SW480 (cell line): ENCODE measurements around the gene CCDC178.
"Not testable (repeated sequence)": the region's sequence is repeated elsewhere in the genome, so short reads cannot be mapped to it uniquely, and the experiment has no call there.

Source experiments
- DNase-seq: peaks from one replicate; pipeline ENCODE4 v3.0.0-alpha.2; 2016; ENCODE audit warnings: low spot score

CCDC178 gene

GRCh38 chr18:33355263-33355662 lies 85.3 kb downstream of the CCDC178 start:
- DNase-seq = no peak

- DNase-seq = no peak
These were observed 90.3 kb downstream of the CCDC178 start for GRCh38 chr18:33350256-33350655.

- DNase-seq = not testable (repeated sequence)
These were observed 100.8 kb downstream of the CCDC178 start for GRCh38 chr18:33339733-33340132.

- no peak for DNase-seq
These were observed 105.7 kb downstream of the CCDC178 start for GRCh38 chr18:33334781-33335180.

GRCh38 chr18:33330711-33331110 lies 109.8 kb downstream of the CCDC178 start:
- no peak for DNase-seq

GRCh38 chr18:33326975-33327374 lies 113.5 kb downstream of the CCDC178 start:
- DNase-seq = no peak

GRCh38 chr18:33317640-33318039 lies 122.9 kb downstream of the CCDC178 start:
- DNase-seq = no peak

- DNase-seq = no peak
These were observed 124.4 kb downstream of the CCDC178 start for GRCh38 chr18:33316146-33316587.

GRCh38 chr18:33307520-33307919 lies 133.0 kb downstream of the CCDC178 start:
- DNase-seq = no peak

GRCh38 chr18:33304277-33304676 lies 136.2 kb downstream of the CCDC178 start:
- DNase-seq = no peak

GRCh38 chr18:33291539-33291938 lies 149.0 kb downstream of the CCDC178 start:
- peak; percentile 0 for DNase-seq

- no peak for DNase-seq
These were observed 152.3 kb downstream of the CCDC178 start for GRCh38 chr18:33288082-33288716.

- DNase-seq = no peak
These were observed 157.7 kb downstream of the CCDC178 start for GRCh38 chr18:33282709-33283333.

- no peak for DNase-seq
These were observed 158.4 kb downstream of the CCDC178 start for GRCh38 chr18:33282142-33282541.

GRCh38 chr18:33277431-33277830 lies 163.1 kb downstream of the CCDC178 start:
- DNase-seq = no peak

GRCh38 chr18:33275843-33276242 lies 164.7 kb downstream of the CCDC178 start:
- DNase-seq = no peak

- DNase-seq = no peak
These were observed 170.2 kb downstream of the CCDC178 start for GRCh38 chr18:33270297-33270696.

- DNase-seq = no peak
These were observed 171.3 kb downstream of the CCDC178 start for GRCh38 chr18:33269223-33269622.

- no peak for DNase-seq
These were observed 176.0 kb downstream of the CCDC178 start for GRCh38 chr18:33264566-33264965.

- DNase-seq = no peak
These were observed 201.2 kb downstream of the CCDC178 start for GRCh38 chr18:33239298-33239697.

- no peak for DNase-seq
These were observed 208.2 kb downstream of the CCDC178 start for GRCh38 chr18:33232318-33232626.

- peak; percentile 52 for DNase-seq
These were observed 208.8 kb downstream of the CCDC178 start for GRCh38 chr18:33231474-33232317.

- DNase-seq = no peak
These were observed 228.2 kb downstream of the CCDC178 start for GRCh38 chr18:33212363-33212762.
